ENCODE results near the gene SUFU. TPM values are rescaled to one million over a fixed set of nuclear protein-coding genes. Genes with fewer than 3 reads are reported as not detected.

Gene SUFU
- total and polyA plus RNA-seq, 2 of the 8 experiments (the other 6 are each of a cell fraction or from before 2014, with no cell fraction given): 7.0 to 10.8 TPM

GRCh38 chr10:102473445-102474331, 30.1 kb upstream of the SUFU start (continued):
- TF ChIP-seq RAD21 (IDR thresholded peaks at IDR 0.05 in 1 of 2, conservative IDR thresholded peaks at IDR 0.05 in 1 of 2; ENCODE audit: low read depth in 2 of 2, low read length in 2 of 2) (no peak), SP1 (IDR thresholded peaks at IDR 0.05; ENCODE audit: low read depth, low read length) (no peak)

Data from H1 (cell line).